GM21515 (cell line): Measurements from ENCODE around the gene NOL9.

ENCODE experiments used
- ATAC-seq: cut with Tn5 transposase; IDR thresholded peaks from one replicate; pipeline ENCODE4 v1.9.1; 2021; ENCODE audit not compliant: unreplicated experiment

The NOL9 gene

DNA sequence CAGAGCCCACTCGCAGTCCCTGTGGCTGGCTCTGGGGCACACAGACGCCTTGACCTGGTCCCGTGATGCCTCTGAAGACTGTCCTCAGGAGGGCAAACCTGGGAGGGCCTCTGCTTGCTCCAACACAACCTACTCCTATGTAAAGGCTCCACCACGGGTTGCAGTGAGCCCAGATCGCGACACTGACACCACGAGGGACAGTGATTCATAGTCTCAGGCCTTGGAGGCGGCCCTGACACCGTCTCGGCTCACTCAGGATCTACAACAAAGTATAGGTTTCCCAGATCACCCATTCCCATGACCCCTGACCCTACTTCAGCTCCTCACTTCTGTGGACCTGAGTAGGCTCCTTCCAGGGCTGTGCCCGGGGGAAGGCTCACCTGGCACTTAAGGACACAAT is 28.0 kb downstream of the NOL9 start:
- no peak for ATAC-seq

DNA sequence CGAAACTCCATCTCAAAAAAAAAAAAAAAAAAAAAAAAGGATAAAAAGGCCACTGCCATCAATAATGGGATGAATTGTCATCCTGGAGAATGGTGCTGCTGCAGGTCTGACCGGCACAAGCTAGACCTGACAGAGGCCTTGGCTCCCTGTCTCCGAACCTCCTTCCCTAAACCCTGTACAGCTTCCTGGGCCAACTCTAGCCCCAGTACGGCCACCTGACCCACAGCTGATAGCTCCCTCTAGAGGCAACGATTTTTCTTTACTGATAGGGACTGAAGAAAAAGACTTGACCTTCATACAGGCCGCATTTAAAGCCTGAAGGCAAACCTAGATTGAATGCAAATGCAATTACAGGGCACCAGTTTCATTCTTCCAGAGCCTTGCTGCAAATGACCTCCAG is 30.7 kb downstream of the NOL9 start:
- ATAC-seq, result no peak

- ATAC-seq, result no peak
Measured at GRCh38 chr1:6521536-6521935, 32.8 kb downstream of the NOL9 start.

GRCh38 chr1:6519935-6520671 is 34.2 kb downstream of the NOL9 start:
- ATAC-seq, result no peak

- no peak for ATAC-seq
Measured at GRCh38 chr1:6519491-6519934, 34.8 kb downstream of the NOL9 start.

DNA sequence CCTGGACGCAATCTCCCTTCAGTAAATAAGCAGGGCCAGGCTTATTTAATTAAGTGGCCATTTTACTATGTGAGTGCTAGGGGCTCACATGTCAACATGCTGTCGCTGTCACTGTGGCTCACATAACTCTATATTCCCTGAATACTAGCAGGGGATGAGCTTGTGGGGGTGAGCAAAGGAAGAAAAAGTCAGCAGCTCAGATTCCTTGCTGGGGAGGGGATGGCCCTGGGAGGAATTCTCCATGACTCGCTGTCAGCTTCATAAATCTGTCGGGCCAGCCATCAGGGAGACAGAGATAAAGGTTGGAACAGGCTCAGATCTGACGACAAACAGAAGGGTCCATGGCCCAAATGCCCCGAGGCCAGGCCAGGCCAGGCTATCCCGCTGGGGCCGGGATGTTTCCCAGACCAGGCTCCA is 36.9 kb downstream of the NOL9 start:
- ATAC-seq, result no peak

DNA sequence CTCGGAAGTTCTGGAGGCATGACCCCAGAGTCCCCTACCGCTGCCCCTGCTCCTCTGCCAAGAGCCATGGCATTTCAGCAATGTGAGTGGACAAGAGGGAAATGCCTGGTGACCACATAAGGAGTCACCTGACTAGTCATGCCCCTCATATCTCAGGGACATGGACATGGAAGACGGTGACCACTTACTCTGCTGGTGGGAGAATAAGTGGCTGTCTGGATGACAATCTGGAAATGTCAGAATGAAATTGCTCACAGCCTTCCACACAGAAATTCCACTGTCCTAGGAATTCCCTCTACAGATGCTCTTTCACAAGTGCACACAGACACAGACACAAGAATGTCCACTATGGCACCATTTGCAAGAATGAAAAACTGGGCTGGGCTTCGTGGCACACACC is 38.5 kb downstream of the NOL9 start:
- ATAC-seq, result no peak

DNA sequence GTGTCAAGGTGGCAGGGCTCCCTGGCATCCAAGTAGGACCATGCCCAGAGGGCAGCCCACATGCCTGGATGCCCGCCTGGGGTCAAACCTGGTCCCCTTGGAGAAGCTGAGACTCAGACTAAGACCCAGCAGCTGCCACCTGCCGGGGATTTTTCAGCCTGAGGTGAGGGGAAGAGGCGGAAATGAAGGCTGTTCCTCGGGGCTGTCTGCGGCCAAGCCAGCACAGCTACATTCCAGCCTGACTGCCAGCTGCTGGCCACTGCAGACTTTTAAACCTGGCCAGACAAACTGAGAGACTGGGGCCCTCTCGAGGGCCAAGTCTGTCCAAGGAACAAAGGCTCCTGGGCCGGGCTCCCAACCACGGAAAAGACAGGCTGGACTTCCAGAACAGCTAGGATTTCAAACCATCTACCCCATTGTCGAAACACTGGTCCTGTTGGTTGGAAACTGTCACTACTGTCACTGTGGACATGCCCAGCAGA is 41.0 kb downstream of the NOL9 start:
- no peak for ATAC-seq

- no peak for ATAC-seq
Measured at GRCh38 chr1:6512908-6513280, 41.4 kb downstream of the NOL9 start.

DNA sequence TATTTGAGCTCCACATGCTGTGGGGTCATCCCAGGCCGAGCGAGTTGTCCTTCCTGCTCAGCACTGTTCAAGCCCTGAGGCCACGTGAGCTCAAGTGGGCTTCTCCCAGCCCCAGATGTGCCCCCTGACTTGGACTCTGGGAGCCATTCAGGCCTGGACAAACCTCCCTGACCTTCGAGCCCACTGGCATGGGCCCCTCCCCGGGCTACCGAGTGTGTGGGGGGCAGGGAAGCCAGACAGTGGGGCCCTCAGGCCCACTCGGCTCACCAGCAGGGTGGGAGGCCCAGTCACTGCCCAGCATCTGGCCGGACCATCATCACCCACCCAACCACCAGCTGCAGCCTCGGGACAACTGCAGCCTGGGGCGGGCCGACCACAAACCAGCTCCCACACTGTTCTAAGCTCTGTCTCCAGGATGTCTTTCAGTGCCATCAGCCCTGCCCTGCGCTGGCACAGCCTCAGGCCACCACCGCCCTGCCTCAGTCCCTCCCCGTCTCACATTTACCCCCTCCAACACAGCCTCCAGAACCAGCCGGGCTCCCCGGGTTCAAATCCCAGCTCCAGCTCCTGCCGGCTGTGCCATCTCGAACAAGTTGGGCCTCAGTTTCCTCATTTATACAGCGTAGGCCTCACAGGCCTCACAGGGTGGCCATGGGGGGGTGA is 41.9 kb downstream of the NOL9 start:
- ATAC-seq, result no peak

GRCh38 chr1:6511561-6512244 is 42.6 kb downstream of the NOL9 start:
- ATAC-seq, result no peak

DNA sequence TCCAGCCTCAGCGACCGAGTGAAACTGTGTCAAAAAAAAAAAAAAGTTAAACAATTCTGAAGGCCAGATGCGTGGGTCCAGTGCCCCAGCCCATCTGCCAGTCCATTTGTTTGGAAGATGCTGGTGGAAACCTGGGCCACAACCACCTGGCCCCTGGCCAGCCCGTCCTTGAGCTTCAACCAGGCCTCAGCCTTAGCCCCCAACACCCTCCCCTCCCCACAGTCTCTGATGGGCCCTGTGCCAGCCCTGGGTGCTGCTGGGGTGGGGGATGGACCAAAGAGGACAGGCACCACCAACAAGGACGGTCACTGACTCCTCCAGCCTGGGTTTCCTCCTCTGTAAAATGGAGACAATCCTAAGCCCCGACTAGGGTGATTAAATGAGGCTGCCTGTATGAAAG is 43.3 kb downstream of the NOL9 start:
- ATAC-seq, result no peak

GRCh38 chr1:6510493-6510892 is 43.8 kb downstream of the NOL9 start:
- ATAC-seq, result no peak

DNA sequence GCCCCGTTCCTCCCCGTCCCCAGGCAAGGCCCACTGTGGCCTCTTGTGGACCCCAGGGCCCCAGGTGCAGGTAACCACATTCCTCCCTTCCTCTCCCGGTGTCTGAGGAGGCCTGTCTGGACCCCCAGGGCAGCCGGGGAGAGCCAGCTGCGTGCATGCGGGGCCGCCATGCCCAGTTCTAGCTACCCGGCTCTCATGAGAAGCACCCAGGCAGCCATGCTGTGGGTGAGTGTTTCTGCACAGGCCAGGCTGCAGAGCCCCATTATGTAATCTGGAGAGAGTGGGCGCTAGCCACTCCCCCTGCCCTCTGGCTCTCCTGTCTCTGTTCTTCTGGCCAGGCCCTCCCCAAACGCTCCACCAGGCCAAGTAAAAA is 44.4 kb downstream of the NOL9 start:
- no peak for ATAC-seq

- ATAC-seq, result no peak
Measured at GRCh38 chr1:6509220-6509918, 44.9 kb downstream of the NOL9 start.

- ATAC-seq, result no peak
Measured at GRCh38 chr1:6508816-6509189, 45.5 kb downstream of the NOL9 start.

DNA sequence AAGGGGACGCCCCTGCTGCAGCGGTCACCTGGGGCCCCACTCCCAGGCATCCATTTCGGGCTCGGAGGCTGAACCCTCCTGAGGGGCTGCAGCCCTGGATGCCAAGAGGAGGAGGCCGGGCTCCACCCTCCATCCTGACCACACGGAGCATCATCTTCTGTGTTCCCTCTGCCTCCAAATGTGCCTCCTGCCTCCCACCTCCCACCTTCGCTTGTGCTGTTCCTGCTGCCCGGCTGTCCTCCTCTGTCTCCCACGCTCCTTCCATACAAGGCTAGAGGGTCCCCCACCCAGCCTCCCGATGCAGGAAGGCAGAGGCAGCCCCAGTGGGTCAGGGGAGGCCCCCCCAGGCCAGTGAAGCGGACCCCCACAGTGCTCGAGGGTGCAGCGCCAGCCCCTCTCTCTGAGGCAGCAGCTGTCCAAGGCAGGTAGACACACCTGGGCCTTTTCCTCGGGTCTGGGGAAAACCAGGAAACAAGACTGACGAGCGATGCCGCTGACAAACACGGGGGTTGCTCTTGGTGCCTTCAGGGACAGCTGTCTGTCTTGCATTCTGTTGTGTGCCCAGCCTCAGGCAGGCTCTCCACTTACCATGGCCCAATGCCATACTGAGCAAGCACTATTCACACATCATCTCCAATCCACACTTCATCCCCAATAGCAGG is 46.0 kb downstream of the NOL9 start:
- no peak for ATAC-seq

DNA sequence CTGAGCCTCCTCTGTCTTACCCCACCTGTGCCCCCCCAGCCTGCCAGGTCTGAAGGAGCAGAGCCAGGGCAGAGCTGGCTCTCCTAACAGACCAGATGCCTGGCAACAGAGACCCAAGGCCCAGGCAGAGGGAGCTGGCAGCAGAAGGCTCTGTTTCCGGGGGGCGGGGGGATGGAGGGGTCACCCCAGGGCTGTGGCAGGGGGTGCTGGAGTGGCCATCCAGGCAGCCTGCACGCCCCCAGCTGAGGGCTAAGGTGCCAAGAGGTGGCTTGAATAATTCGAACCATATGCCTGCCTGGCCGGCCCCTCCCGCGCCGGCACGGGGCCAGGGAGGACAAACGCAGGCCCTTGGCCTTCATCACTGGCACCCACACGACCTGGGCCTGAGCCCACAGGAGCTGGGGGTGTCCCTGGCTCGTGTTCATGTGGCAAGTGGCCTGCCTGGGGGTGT is 46.8 kb downstream of the NOL9 start:
- no peak for ATAC-seq

- no peak for ATAC-seq
Measured at GRCh38 chr1:6507037-6507428, 47.3 kb downstream of the NOL9 start.

GRCh38 chr1:6506210-6507036 is 47.9 kb downstream of the NOL9 start:
- ATAC-seq, result no peak
